HG03196 (cell line): ENCODE results near the gene CAND1.

Experiments
- ATAC-seq: cut with Tn5 transposase; IDR thresholded peaks from one replicate; pipeline ENCODE4 v1.9.1; 2021; ENCODE audit not compliant: unreplicated experiment

Gene CAND1

GRCh38 chr12:67268896-67269632, at the start of gene CAND1:
TSS of gene CAND1 (plus strand) at chr12:67269358. CDS start at chr12:67269718, 360 bp downstream.
- peak; percentile 81 for ATAC-seq

- ATAC-seq, result no peak
These were observed 49.1 kb upstream of the CAND1 start for GRCh38 chr12:67220065-67220464.

DNA sequence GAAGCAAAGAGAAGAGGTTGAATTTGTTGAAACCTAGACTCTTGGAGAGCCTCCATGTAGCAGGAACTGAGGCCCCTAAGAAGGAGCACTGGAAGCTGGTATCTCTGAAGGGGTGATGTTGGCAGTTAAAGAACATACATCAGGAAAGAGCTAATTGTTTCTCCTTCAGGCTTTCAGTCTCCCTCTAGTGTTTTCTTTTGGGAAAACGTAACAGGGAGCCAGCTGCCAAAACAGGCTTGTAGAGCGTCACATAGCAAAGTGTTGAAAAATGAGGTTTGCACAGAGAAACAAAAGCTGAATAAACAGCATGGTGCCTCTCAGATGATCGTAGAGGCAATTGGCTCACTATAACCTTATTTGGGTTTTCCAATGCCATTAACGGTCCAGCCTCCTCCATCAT, 46.9 kb upstream of the CAND1 start:
- no peak for ATAC-seq

DNA sequence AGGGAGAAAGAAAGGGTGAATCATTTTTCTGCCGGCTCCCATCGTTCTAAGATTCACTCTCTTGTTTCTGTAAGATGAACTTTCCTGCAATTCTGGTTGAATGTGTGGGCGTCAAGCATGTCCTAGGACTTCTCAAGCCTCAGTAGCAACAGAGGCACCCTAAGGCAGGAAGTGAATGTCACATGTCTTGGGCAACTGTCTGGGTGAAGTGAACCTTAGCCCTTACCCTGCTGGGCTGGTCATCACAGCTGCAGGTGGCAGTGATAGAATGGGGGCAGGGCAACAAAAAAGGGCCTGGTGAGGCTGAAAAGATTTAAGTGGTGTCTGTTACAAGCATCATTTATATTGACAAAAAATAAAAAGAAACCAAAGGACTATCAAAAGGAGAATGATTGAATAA, 45.9 kb upstream of the CAND1 start:
- ATAC-seq, result no peak

- no peak for ATAC-seq
These were observed 31.9 kb upstream of the CAND1 start for GRCh38 chr12:67237231-67237630.

DNA sequence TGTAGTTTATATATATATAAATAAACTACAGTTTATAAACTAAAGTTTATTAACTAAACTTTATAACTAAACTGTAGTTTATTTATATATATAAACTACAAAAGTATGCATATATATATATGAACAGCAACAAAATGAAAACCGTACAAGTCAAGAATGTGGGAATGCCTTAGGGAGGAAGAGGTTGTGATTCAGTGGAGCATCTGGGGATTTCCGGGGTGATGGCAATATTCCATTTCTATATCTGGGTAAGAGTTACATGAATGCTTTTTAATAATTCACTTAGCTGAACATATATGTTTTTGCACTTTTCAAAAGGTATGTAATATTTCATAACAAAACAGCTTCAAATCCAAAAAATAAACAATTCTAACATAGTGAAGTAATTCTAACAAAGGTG, 30.1 kb upstream of the CAND1 start:
- no peak for ATAC-seq

- no peak for ATAC-seq
These were observed 27.7 kb upstream of the CAND1 start for GRCh38 chr12:67241482-67241881.

- ATAC-seq, result no peak
These were observed 25.9 kb upstream of the CAND1 start for GRCh38 chr12:67243260-67243659.

DNA sequence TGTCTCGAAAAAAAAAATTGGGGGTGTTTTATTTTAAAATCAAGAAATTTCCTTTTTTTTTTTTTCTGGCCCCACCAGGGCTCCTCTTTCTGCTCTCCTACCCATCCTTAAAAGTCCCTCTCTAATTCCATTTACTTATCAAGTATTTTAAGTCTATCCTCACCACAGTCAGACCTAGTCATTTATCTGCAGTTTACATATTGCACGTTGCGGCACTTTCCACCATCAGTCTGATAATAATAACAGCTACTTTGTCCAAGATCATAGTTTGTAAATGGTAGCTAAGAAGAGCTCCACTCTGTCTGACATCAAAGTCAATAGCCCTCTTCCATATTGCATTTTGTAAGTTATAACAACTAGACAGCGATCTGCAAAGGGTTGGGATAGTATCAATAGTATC, 23.6 kb upstream of the CAND1 start:
- ATAC-seq, result no peak

DNA sequence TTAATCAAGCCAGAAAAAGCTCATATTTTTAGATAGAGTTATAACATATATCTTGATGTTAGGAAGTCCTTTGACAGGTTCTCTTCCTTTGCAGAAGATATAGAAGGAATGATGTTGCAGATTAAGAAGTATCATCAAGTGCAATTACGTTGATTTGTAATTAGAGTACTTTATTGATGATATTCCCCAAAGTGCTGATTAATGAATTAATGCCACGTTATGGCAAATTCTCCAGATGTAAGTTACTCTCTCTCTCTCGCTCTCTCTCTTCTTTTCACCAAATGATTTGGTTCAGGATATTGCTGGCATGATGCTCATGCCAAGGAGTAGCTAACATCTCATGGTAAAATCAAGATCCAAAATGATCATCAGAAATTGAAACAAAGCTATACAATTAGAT, 18.1 kb upstream of the CAND1 start:
- ATAC-seq, result no peak

GRCh38 chr12:67254372-67255026, 14.7 kb upstream of the CAND1 start:
- ATAC-seq, result no peak

DNA sequence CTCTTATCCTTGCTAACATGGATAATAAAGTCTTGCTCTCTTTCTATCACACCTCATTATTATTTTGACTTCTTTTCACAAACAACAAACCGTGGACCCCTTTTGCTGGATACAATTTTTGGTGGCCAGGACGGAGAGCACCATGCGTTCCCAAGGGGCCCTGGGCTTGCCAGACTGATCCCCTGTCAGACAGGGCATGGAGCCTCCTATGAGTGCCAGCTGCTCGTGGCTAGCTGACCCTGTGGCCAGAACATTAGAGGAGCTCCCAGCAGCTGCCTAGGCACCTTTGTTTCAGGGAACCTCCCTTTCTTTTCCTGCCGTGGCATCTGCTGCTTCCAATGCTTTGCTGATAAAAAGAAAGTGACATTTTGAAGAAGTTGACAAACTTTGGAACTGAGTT, 12.5 kb upstream of the CAND1 start:
- ATAC-seq, result no peak

- ATAC-seq, result no peak
These were observed 5.7 kb upstream of the CAND1 start for GRCh38 chr12:67263471-67263870.

- ATAC-seq, result peak; percentile 81
These were observed 743 bp upstream of the CAND1 start for GRCh38 chr12:67268335-67268895.

GRCh38 chr12:67269633-67270573, 745 bp downstream of the CAND1 start:
- ATAC-seq, result peak; percentile 12

- no peak for ATAC-seq
These were observed 1.5 kb downstream of the CAND1 start for GRCh38 chr12:67270622-67271021.

DNA sequence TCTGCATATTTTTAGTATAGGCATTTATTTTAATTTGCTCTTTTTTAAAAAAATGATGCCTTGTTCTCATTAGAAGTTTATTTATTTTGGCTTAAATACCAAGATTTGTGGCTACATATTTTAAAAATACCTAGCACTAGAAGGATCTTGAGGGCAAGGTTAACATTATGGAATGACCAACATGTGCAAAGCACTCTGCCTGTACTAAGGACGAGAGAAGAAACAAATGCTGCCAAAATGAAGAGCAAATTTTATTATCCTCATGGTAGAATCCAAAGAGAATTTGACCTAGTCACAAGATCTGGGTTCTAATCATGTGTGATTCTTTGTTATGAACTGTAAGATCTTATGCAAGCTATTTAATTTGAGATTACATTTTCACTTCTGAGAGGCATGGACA, 2.8 kb downstream of the CAND1 start:
- no peak for ATAC-seq

DNA sequence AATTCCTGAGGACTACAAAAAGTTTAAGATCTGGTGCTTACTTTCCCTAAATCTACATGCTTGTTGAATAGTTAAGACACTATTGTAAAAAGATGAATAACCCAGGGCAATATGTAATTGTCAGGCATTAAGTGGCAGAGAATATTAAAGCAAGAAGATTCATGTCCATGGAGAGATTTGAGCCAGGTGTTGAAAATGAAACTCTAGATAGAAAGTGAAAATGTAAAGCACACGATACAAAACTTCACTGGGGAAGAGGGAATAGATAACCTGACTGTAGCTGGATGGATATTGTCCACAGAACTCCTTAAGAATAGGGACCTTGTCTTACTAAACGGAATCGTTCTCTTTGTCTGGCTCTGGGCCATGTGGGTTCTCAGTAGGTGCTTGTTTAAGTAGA, 5.0 kb downstream of the CAND1 start:
- ATAC-seq, result no peak

DNA sequence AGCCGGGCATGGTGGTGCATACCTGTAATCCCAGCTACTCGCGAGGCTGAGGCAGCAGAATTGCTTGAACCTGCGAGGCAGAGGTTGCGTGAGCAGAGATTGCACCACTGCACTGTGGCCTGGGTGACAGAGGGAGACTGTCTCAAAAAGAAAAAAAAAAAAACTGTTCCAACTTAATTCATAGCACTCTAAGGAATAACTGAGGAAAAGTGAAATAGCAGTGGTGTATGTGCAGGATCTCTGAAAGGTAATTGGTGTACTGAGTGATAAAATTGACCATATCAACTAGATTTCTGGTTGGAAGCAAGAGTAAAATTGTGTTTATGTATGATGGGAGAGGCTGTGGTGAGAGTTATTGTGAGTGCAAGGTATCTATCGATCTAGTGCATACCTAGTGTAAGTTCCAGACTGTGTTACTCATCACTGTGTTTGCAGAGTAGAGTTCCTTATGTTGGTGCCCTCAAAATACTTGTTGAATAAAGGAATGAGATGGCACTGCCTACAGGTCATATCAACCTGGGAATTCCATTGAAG, 6.3 kb downstream of the CAND1 start:
- ATAC-seq, result no peak

DNA sequence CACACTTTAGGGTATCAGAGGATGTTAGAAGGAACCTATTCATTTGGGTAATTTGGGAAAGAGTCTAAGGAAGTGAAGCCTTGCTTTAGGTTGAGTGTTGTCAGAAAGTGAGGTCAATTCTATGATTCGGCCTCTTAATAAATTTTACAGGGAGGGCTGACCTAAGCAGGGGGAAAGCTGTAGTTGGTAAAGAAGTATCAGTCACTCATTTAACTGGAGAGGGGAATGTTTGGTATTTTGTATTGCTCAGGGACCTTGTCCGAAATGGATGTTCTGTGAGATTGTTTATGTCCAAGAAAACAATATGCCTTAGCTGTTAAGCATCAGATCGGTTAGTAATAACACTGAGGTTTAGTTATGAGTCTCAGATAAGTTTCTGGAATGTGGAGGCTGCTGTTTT, 7.3 kb downstream of the CAND1 start:
- ATAC-seq, result no peak

DNA sequence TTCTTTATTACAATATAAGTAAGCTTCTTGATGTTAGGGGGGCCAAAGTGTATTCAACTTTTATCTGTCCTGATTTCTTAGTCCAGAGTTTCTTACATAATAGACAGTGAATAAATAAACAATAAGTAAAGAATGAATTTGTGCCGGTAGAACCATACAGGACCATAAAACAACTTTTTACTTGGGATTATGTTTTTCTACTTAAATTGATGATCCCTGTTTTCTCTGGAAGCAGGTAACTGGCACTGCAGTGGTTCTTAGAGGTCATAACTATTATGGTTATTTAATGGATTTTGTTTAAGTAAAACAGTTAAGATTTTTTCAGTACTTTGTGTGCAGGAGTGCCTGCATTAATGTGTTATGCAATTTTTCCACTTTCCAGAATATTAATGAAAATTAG, 10.5 kb downstream of the CAND1 start:
- ATAC-seq, result no peak
